ENCODE data around the gene UNC45B.
"Not testable (repeated sequence)": the region's sequence is repeated elsewhere in the genome, so short reads cannot be mapped to it uniquely, and the experiment has no call there.

Gene UNC45B

GRCh38 chr17:35214631-35215273 lies 67.1 kb downstream of the UNC45B start:
- peak; percentile 5 to 56 for DNase-seq

- DNase-seq: no peak
Measured at GRCh38 chr17:35217107-35217506, 69.5 kb downstream of the UNC45B start.

GRCh38 chr17:35218915-35219314 lies 71.3 kb downstream of the UNC45B start:
- peak in 1 of 2 donors; percentile 39 for DNase-seq

- no peak for DNase-seq
Measured at GRCh38 chr17:35222452-35222851, 74.8 kb downstream of the UNC45B start.

GRCh38 chr17:35224436-35224835 lies 76.8 kb downstream of the UNC45B start:
- DNase-seq: no peak

- DNase-seq: no peak
Measured at GRCh38 chr17:35227546-35227945, 79.9 kb downstream of the UNC45B start.

GRCh38 chr17:35229638-35230037 lies 82.0 kb downstream of the UNC45B start:
- no peak for DNase-seq

- not testable (repeated sequence) for DNase-seq
Measured at GRCh38 chr17:35234315-35234714, 86.7 kb downstream of the UNC45B start.

- DNase-seq: no peak
Measured at GRCh38 chr17:35235289-35235688, 87.7 kb downstream of the UNC45B start.

GRCh38 chr17:35235917-35236316 lies 88.3 kb downstream of the UNC45B start:
- peak in 1 of 2 donors; percentile 37 for DNase-seq

- no peak for DNase-seq
Measured at GRCh38 chr17:35236821-35237220, 89.2 kb downstream of the UNC45B start.

GRCh38 chr17:35238821-35239220 lies 91.2 kb downstream of the UNC45B start:
- peak in 1 of 2 donors; percentile 25 for DNase-seq
